K562 (cell line): ENCODE data around the gene ABCA7. TPM values are rescaled to one million over a fixed set of nuclear protein-coding genes. Genes with fewer than 3 reads are reported as not detected.

ENCODE experiments used
- ATAC-seq: fragments of 200-7000 bp; cut with Tn5 transposase; 3 replicates; pipeline ENCODE4 v1.9.1; 2020; ENCODE audit warnings: moderate library complexity
- BruUV-seq: library from RNA; stranded (reverse); fragments of 400-500 nt; replicated peaks from 2 replicates; lab custom pipeline; 2021; lab: Mats Ljungman, UMichigan
- CTCF ChIA-PET: fragments of 300-600 bp; formaldehyde crosslinking; extraction: SDS; loops from one replicate; lab custom pipeline; 2021; ENCODE audit warnings: low intra/inter-chr PET ratio; lab: Yijun Ruan, JAX
- POLR2A ChIA-PET: fragments of 300-600, 350-650 bp; sonication (Branson Sonifier 250); formaldehyde crosslinking; extraction: SDS; loops from one replicate; lab custom pipeline; 2021; ENCODE audit warnings: antibody characterized with exemption, inconsistent platforms; lab: Yijun Ruan, JAX
- DNase-seq, 4 experiments: peaks; one replicate each; pipeline versions ENCODE4 v3.0.0 to v3.0.0-alpha.2; 2011 to 2018; ENCODE audit warnings: low spot score in 3 of 4, mixed read lengths in 3 of 4; ENCODE audit errors: extremely low read depth in 1 of 4
- FAIRE-seq: peaks from 2 replicates; lab custom pipeline; 2011; peaks lifted over from hg19 to GRCh38; lab: Jason Lieb, UNC
- H2AFZ ChIP-seq: 2 replicates; pipeline ENCODE4 v1.6.0; 2011; ENCODE audit warnings: low read depth, low read length, control low read depth, inconsistent platforms
- H3K27ac ChIP-seq: fragments of 200-600 bp; 3 replicates; pipeline ENCODE4 v1.8.0; 2011; ENCODE audit warnings: low read depth, mild to moderate bottlenecking, control low read depth, inconsistent platforms, low read length, moderate library complexity, mixed read lengths; ENCODE audit errors: extremely low read depth
- H3K27me3 ChIP-seq, 2 experiments: fragments of 300-600 bp in 1 of 2; 2 replicates in 1 of 2; 3 replicates in 1 of 2; pipeline versions ENCODE4 v1.6.0 to v1.8.0; 2011; ENCODE audit warnings: inconsistent platforms in 2 of 2, low read length in 2 of 2, mild to moderate bottlenecking in 1 of 2, mixed read lengths in 1 of 2, moderate library complexity in 1 of 2; ENCODE audit not compliant: control insufficient read depth in 2 of 2, insufficient read depth in 2 of 2
- H3K36me3 ChIP-seq: fragments of 300-600 bp; 3 replicates; pipeline ENCODE4 v1.8.0; 2011; ENCODE audit warnings: mild to moderate bottlenecking, low read length, inconsistent platforms; ENCODE audit not compliant: control insufficient read depth, insufficient read depth
- H3K4me1 ChIP-seq, 2 experiments: fragments of 200-600 bp in 1 of 2; replicated peaks in 1 of 2; 2 replicates in 1 of 2; 3 replicates in 1 of 2; pipeline versions ENCODE4 v1.5.1 to v1.8.0; 2011; ENCODE audit warnings: inconsistent platforms in 2 of 2, low read length in 2 of 2, mild to moderate bottlenecking in 1 of 2, mixed read lengths in 1 of 2, moderate library complexity in 1 of 2; ENCODE audit not compliant: control insufficient read depth in 2 of 2, insufficient read depth in 2 of 2
- H3K4me2 ChIP-seq: 2 replicates; pipeline ENCODE4 v1.6.1; 2011; ENCODE audit warnings: low read length, control low read depth, inconsistent platforms, mixed read lengths; ENCODE audit not compliant: insufficient read depth
- H3K4me3 ChIP-seq: fragments of 200-600 bp; sonication (generic), shearing (Covaris generic); 2 replicates; pipeline ENCODE4 v1.5.1; 2016; ENCODE audit warnings: control low read depth, inconsistent platforms
- H3K79me2 ChIP-seq: fragments of 200-600 bp; 3 replicates; pipeline ENCODE4 v1.8.0; 2011; ENCODE audit warnings: low read length, inconsistent platforms; ENCODE audit not compliant: control insufficient read depth, insufficient read depth
- H3K9ac ChIP-seq, 2 experiments: 2 replicates each; pipeline versions ENCODE4 v1.6.0 to v1.6.1; 2011; ENCODE audit warnings: low read depth in 2 of 2, low read length in 2 of 2, control low read depth in 1 of 2, inconsistent platforms in 1 of 2, mild to moderate bottlenecking in 1 of 2, mixed read lengths in 1 of 2; ENCODE audit not compliant: insufficient read depth in 1 of 2
- H3K9me1 ChIP-seq: one replicate; pipeline ENCODE4 v1.6.0; 2011; ENCODE audit warnings: inconsistent platforms, mild to moderate bottlenecking, low read length, moderate library complexity; ENCODE audit not compliant: control insufficient read depth, insufficient read depth
- H3K9me3 ChIP-seq: replicated peaks from 2 replicates; pipeline ENCODE4 v1.5.1; 2011; ENCODE audit warnings: low read depth, low read length, inconsistent platforms; ENCODE audit not compliant: control insufficient read depth, insufficient read depth
- H4K20me1 ChIP-seq: replicated peaks from 2 replicates; pipeline ENCODE4 v1.6.1; 2011; ENCODE audit warnings: low read length, inconsistent platforms, mixed read lengths; ENCODE audit not compliant: control insufficient read depth, insufficient read depth
- BRD9 ChIP-seq: fragments of 450-650 bp; IDR thresholded peaks from 2 replicates; pipeline ENCODE4 v1.6.1; 2018; ENCODE audit warnings: low read depth; ENCODE audit not compliant: partially characterized antibody
- FOXM1 ChIP-seq, 2 experiments: fragments of 450-650 bp in 1 of 2; sonication (generic) in 1 of 2; formaldehyde crosslinking in 1 of 2; IDR thresholded peaks; 2 replicates each; pipeline versions ENCODE4 v1.6.1 to v1.9.0; 2017 to 2022; ENCODE audit warnings: low read depth in 2 of 2, mild to moderate bottlenecking in 2 of 2, missing genetic modification reagents in 1 of 2, moderate library complexity in 1 of 2
- MIER1 ChIP-seq: fragments of 450-650 bp; IDR thresholded peaks from 2 replicates; pipeline ENCODE4 v1.6.1; 2016; ENCODE audit warnings: antibody characterized with exemption, mild to moderate bottlenecking, low read depth
- NR1H2 ChIP-seq: sonication (generic); formaldehyde crosslinking; IDR thresholded peaks from 2 replicates; pipeline ENCODE4 v1.4.0; 2020; ENCODE audit warnings: mild to moderate bottlenecking, missing genetic modification reagents
- POLR2G ChIP-seq: fragments of 200-400 bp; formaldehyde crosslinking; IDR thresholded peaks from 2 replicates; pipeline ENCODE4 v1.6.1; 2017; ENCODE audit warnings: low read depth, mild to moderate bottlenecking, antibody characterized with exemption, low read length, moderate library complexity
- RBFOX2 ChIP-seq: fragments of 200-400 bp; formaldehyde crosslinking; IDR thresholded peaks from 2 replicates; pipeline ENCODE4 v1.6.1; 2017; ENCODE audit warnings: low read depth, mild to moderate bottlenecking, low read length, moderate library complexity
- SREBF1 ChIP-seq: fragments of 150-350 bp; IDR thresholded peaks from 2 replicates; pipeline ENCODE4 v1.6.1; 2014; ENCODE audit warnings: antibody characterized with exemption, low read depth, low read length, borderline replicate concordance
- ZFP1 ChIP-seq: fragments of 450-650 bp; formaldehyde crosslinking; IDR thresholded peaks from 2 replicates; pipeline ENCODE4 v1.4.0; 2020; ENCODE audit warnings: mild to moderate bottlenecking, mixed read lengths
- ZNF134 ChIP-seq: fragments of 250-450 bp; sonication (Bioruptor Pico); conservative IDR thresholded peaks from 2 replicates; pipeline ENCODE4 v1.4.0; 2020
- ZNF165 ChIP-seq: fragments of 250-450 bp; sonication (Bioruptor Pico); IDR thresholded peaks from 2 replicates; pipeline ENCODE4 v1.4.0; 2020; ENCODE audit warnings: borderline replicate concordance
- ZNF384 ChIP-seq: IDR thresholded peaks from 2 replicates; pipeline ENCODE4 v1.6.1; 2012; ENCODE audit warnings: low read depth, low read length, improper control_type of control experiment
- WGBS: fragments of 100-300 bp; shearing (Covaris generic); methylation state at CpG from one replicate; pipeline ENCODE4 v1.1.6; 2016; ENCODE audit warnings: low coverage, mixed read lengths; ENCODE audit not compliant: insufficient coverage; ENCODE audit errors: missing lambda C conversion rate; 5-methylcytosine and 5-hydroxymethylcytosine counted together
- in situ Hi-C: fragments of 300-500 bp; cut with MboI; formaldehyde crosslinking; loops from 4 replicates; pipeline ENCODE4 v1.15.0; 2018; ENCODE audit warnings: inconsistent platforms, mixed read lengths
- intact Hi-C: fragments of 100-400 bp; cut with micrococcal nuclease; formaldehyde crosslinking; loops from 2 replicates; pipeline ENCODE4 v1.14.2; 2022
- polyA plus RNA-seq, 8 experiments: library from polyadenylated mRNA; depleted of rRNA in 4 of 8; stranded (reverse) in 5 of 8; unstranded in 3 of 8; fragments of >200 nt; fragmentation: Nextera tagmentation in 2 of 8; fragmentation: Illumina TruSeq in 1 of 8; extraction: Ambion mirVana in 2 of 8; extraction: Trizol in 1 of 8; gene quantifications; 2 replicates each; pipeline versions ENCODE4 v1.2.1 to v1.2.3, GENCODE V29; 2011 to 2014; ENCODE audit warnings: inconsistent platforms in 1 of 8, missing spikeins in 1 of 8
- total RNA-seq, 7 experiments: library from RNA; depleted of rRNA in 6 of 7; stranded (reverse); fragments of >200 nt in 6 of 7; fragmentation: Illumina TruSeq in 2 of 7; extraction: Trizol in 2 of 7; gene quantifications; 2 replicates each; pipeline versions ENCODE4 v1.2.1 to v1.2.3, GENCODE V29; 2011 to 2021; ENCODE audit warnings: low replicate concordance in 1 of 7

Gene ABCA7
- total and polyA plus RNA-seq, 9 of the 15 experiments (the other 6 are each of a cell fraction or from before 2014, with no cell fraction given): 2.3 to 96.1 (median 31.2) TPM

DNA sequence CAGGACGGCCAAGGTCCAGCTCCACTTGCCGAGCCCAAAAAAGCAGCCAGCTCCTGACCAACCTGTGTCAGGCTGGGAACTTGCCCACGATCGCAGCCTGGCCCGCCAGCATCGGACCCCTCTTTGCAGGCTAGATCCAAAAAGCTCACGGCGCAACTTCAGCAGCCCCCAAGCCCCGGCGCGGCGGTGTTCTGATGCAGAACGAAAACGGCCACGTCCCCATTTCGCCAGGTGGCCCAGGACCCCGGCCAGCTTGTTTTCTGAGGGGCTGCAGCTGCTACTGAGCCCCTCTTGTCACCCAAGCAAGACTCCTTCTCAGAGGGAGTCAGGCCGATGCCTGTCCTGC is 20.3 kb upstream of the ABCA7 start:
- peaks cover 53% of the 10 kb centered on the region for H4K20me1 ChIP-seq
- in situ Hi-C loops: no loop called here
- H3K4me1 ChIP-seq: peaks cover 27 to 82% of the 10 kb centered on the region in 2 experiments
- no peak overlapping the region for H2AFZ ChIP-seq
- peaks cover 50% of the 10 kb centered on the region; the same call in 2 of the 3 replicates for H3K36me3 ChIP-seq
- peaks cover 65% of the 10 kb centered on the region for H3K79me2 ChIP-seq
- no peak for ATAC-seq
- peak overlapping the region; percentile 94 for H3K4me3 ChIP-seq
- ChIA-PET CTCF (no interaction called here), POLR2A (interaction anchor here (0.7 to 1.9 kb wide), 6 partner anchors 9 to 250 kb away, joined by 3 to 14 read pairs (median 6); partner anchors contain the start of genes CIRBP and WDR18)
- no peak for TF ChIP-seq BRD9
- TF ChIP-seq NR1H2: no peak
- no peak for TF ChIP-seq ZNF165 (CRISPR knock-in tag)
- TF ChIP-seq POLR2G: peak; percentile 65
- no peak for TF ChIP-seq FOXM1 (IDR thresholded peaks at IDR 0.05; ENCODE audit: low read depth)
- TF ChIP-seq FOXM1 (CRISPR knock-in tag; IDR thresholded peaks at IDR 0.05; ENCODE audit: low read depth): 0 out of 2 replicates have a peak, but pooled peaks have one; percentile 38
- TF ChIP-seq ZFP1 (CRISPR knock-in tag): no peak
- peak; percentile 55; the same call in 1 of the 2 replicates for TF ChIP-seq RBFOX2
- no peak for TF ChIP-seq ZNF384
- no peak for TF ChIP-seq ZNF134 (CRISPR knock-in tag)
- TF ChIP-seq MIER1: no peak
- no peak for TF ChIP-seq SREBF1
- no peak for FAIRE-seq
- 66% methylated on average over 18 of the region's 18 CpGs for WGBS
- no peak for DNase-seq
- intact Hi-C loops: no loop called here
- H3K27ac ChIP-seq: peak overlapping the region; percentile 100; the same call in 2 of the 3 replicates
- BruUV-seq: no TSS peak
- H3K27me3 ChIP-seq: no peaks in the 10 kb centered on the region
- H3K9ac ChIP-seq: peak overlapping the region; percentile 88 to 99; a peak in 3 of 4 replicates
- peak overlapping the region; percentile 88 for H3K4me2 ChIP-seq
- no peaks in the 10 kb centered on the region for H3K9me3 ChIP-seq
- H3K9me1 ChIP-seq: peaks cover 16% of the 10 kb centered on the region
